ENCODE results near the gene ZBED2.
A peak's percentile ranks its signal among the peaks of the same experiment; 100 is the strongest.

ZBED2 gene

GRCh38 chr3:111601810-111602209, 6.7 kb upstream of the ZBED2 start:
- no peak for DNase-seq

- DNase-seq: no peak
Measured at GRCh38 chr3:111598552-111598951, 3.4 kb upstream of the ZBED2 start.

- no peak for DNase-seq
Measured at GRCh38 chr3:111598139-111598538, 3.0 kb upstream of the ZBED2 start.

GRCh38 chr3:111596328-111596727, 1.2 kb upstream of the ZBED2 start:
- no peak for DNase-seq

DNA sequence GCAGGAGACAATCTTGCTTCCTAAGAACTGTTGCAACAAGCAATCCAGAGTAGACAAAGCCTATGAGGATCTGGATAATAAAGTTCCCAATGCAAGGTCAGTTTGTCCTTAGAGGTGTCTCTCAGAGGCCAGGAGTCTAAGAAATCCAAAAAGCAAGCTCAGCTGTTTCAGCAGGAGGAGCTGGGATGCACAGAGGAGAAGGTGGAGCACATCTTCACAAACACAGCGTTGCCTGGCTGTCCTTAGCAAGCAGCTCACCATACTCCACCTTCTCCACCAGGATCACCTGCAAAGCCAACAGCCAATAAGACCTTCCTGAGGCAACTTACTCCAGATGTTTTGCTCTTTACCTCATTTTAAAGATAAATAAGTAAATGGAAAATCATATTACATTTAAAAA, 365 bp downstream of the ZBED2 start:
- DNase-seq: no peak

GRCh38 chr3:111594205-111594604, 941 bp downstream of the ZBED2 start:
- no peak for DNase-seq

DNA sequence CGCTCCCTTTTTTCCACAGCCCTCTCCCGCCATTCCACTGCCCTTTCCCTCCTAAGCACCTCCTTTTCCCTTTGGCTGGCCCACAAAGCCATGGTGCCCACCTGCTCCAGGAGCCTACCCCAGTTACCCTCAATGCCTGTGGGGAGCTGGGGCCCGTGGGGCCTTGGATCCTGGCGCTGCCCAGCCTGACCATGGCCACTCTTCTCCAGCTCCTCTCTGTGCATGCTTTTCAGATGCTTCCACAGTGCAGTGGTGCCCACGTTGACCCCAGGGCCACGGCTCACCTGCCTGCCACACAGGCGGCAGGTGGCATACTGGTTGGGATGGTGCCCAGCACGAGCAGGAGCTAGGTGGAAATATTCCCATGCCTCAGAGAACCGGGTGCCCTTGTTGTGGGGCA, 1.5 kb downstream of the ZBED2 start:
- DNase-seq: no peak

- no peak for DNase-seq
Measured at GRCh38 chr3:111592936-111593335, 2.2 kb downstream of the ZBED2 start.

DNA sequence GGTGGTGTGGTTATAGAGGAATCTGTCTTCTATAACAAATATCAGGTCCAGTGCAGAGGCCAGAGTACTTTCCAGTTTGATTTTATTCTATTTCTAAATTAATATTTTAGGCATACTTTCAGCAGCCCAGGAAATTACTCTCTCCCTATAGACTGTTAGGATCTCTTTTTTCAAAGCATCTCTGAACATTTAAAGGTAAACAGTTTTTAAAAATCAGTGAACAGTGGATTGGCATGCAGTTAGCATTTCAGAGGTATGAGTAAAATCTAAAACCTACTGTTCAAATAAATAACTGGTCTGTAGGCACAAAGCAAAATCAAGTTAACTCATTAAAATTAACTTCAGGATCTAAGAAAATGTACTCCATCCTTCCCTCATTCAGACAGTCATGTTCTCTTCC, 3.0 kb downstream of the ZBED2 start:
- DNase-seq: no peak

DNA sequence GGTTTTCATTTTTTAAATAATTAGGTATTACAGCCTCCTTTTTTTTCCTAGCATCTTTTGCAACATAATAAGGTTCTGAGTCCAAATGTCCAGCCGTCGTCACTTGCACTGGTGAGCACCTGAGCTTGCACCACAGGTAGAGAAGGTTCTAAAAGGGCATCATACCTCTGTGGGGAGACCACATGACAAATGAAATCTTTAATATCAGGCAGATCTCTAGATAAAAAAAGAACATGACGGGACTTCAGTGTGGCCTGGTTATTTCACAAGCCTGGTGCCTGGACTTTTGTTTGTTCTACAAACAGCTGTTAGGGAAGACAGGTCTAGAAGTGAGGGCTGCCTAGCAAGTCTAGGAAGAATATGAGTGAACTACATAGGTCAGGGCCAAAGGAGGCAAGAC, 3.6 kb downstream of the ZBED2 start:
- DNase-seq: no peak

DNA sequence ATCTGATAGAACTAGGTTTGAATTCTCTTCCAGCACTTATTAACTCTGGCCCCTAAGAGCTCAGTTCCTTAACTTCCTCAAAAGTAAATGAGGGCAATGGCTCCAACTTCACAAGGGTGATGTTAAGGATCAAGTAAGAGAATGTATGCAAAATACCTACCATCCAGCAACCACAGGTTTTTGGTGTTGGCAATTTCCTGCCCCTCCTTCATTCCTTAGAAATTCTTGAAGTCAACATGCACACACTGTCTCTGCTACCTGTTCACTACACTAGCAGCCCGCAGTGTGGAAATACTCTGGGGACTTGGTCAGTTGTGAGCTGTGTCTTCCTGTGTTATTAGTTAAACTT, 5.0 kb downstream of the ZBED2 start:
- DNase-seq: no peak

DNA sequence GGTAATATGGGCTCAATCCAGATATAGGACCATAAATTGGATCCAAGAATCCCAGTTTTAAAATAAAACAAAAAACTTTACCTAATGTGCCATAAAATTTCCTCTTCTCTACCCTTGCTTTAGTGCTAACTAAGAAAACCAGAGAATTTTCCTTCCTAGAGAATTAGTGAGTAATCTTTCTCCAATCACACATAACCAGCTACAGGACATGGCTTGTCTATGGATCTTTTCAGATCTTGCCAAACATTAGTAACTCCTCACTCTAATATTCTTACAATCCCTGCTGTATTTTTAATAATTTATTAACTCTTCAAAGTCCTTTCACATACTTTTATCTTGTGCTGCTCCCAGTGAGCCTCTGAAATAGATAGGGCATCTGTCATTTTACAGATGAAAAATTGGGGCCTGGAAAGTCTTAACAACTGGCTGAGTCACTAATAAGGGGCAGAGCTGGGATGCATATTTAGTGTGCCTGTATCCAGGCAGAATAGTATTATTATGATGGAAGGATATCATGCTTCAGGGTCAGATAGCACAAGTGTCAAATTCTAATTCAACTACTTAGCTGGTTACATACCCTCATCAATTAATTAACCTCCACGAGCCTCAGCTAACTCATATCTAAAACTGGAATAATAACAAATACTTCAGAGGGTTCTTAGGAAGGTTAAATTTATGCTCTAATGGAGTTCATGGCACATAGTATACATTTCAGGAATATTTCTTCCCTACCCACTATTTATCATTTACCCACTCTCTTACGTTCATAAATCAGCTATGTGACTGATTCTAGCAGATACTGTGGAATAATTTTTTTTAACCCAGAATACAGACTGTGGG, 5.6 kb downstream of the ZBED2 start:
- DNase-seq: no peak

DNA sequence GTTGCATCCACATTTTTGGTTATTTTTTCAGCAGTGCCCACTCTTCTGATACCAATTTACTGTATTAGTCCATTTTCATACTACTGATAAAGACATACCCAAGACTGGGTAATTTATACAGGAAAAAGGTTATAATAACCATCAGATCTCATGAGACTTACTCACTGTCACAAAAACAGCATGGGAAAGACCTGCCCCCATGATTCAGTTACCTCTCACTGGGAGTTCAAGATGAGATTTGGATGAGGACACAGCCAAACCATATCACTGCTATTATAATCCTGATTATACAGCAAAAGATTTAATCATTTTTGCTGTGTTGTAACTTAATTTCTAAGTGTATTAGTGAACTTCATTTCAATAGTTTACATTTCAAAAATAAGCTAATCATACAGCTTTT, 6.6 kb downstream of the ZBED2 start:
- no peak for DNase-seq

DNA sequence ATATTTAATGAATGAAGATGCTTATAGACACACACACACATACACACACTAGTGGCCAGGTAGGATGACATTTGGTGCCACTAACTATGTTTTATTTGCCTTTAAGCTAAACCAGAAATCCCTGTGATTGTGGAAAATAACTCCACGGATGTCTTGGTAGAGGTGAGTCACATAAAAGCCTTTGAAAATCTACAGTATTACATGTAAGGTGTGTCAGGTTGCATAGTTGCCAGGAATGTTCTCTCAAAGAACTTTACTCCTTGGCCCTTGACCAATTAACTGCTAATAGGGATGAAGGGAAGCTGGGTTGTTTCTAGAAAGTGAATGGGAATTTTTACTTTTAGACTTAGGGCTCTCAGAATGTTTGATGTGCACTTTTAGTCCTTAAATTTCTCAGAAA, 9.9 kb downstream of the ZBED2 start:
- no peak for DNase-seq

DNA sequence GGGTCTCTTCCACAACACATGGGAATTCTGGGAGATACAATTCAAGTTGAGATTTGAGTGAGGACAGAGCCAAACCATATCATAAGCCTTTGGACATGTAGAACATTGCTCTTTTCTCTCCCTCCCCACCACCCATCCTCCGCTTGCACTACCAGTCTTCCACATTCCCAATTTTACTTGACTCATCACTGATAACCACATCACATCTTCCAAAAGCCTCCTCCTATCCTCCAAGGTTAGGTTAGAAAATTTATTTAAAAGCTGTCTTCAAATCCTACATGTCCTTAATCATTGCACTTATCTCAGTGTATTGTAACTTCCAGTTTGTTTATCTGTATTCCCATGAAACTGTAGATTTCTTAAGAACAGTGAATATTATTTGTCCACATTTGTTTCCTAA, 10.4 kb downstream of the ZBED2 start:
- no peak for DNase-seq

DNA sequence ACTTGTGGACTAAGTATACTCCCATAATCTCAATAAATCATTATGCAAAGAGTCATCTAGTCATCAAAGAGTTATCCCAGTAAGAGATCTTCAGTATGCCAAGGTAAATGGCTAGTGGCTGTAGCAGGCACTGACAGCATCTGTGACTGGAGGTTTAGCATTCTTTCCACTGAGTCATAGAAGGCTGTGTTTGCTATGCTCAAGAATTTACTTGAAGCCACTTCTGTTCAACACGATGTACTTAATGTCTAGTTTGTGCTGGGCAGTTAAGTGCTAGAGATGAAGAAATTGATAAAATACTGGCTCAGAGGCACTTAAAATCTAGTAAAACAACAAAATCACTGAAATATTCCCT, 13.0 kb downstream of the ZBED2 start:
- no peak for DNase-seq

- DNase-seq: no peak
Measured at GRCh38 chr3:111581403-111582119, 13.6 kb downstream of the ZBED2 start.

GRCh38 chr3:111579495-111579894, 15.7 kb downstream of the ZBED2 start:
- DNase-seq: no peak

GRCh38 chr3:111578867-111579266, 16.3 kb downstream of the ZBED2 start:
- DNase-seq: no peak

DNA sequence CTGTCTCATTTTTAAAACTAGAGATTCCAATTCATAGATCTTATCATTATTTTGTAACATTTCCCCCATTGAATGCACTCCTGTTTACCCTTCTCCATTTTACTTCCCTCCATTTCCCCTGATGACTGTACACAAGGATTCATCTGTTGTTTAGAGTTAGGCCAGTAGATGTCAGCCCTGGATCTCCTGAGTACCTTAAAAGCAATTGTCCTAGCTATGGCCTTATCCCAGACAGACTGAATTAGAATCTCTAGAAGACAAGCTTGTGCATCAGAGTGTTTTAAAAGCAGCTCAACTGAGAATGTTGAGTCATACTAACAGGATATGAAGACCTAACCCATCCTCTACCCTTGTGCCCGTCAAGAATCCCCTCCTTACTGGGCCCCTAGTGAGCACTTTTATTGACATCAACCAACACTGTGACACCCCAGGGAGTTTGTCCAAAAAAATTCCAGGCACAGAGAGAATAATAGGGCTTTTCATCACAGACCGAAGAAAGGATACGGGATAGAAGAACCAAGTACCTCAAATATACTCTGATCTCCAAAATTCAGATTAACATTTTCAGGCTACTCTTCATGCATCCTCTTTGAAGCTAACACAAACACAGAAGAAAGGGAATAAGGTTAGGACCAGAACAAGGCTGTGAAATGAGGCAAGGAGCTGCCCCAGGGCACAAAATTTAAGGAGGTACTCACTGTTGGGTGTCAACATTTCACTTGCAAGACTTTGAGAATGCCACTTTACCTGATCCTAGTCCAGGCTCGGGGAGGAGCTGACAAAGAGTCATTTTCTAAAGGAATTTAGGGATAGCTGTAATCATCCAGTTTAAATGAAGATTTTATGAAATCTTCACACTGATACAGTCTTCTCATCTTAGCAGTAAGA, 17.1 kb downstream of the ZBED2 start:
- no peak for DNase-seq

GRCh38 chr3:111577113-111577512, 18.0 kb downstream of the ZBED2 start:
- DNase-seq: no peak

- DNase-seq: peak; percentile 55
Measured at GRCh38 chr3:111571907-111572460, 23.2 kb downstream of the ZBED2 start.

DNA sequence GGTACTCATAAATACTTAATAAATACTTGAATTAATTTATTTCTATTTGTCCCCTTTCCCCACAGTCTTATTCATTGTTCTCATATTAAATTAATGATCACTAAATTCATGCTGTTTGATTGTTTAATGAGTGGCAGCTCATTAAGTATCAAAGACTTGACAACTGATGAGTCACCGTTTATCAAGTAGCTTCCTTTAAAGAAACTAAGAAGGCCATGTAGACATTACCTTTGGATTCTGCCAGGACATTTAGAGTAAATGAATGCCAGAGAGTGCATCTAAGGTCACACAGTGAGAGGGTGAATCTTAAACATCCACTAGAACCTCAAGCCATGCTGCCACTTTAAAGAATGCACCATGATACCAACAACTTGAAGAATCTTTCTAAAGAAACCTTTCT, 23.9 kb downstream of the ZBED2 start:
- DNase-seq: no peak
